HG02759 (cell line): ENCODE results near the gene EPHB4.
"Not testable (repeated sequence)": the region's sequence is repeated elsewhere in the genome, so short reads cannot be mapped to it uniquely, and the experiment has no call there.

Experiments
- ATAC-seq: cut with Tn5 transposase; IDR thresholded peaks from one replicate; pipeline ENCODE4 v1.9.1; 2021; ENCODE audit warnings: mild to moderate bottlenecking, moderate library complexity; ENCODE audit not compliant: unreplicated experiment

EPHB4 gene

GRCh38 chr7:100791881-100792666 lies 35.2 kb downstream of the EPHB4 start:
- no peak for ATAC-seq

DNA sequence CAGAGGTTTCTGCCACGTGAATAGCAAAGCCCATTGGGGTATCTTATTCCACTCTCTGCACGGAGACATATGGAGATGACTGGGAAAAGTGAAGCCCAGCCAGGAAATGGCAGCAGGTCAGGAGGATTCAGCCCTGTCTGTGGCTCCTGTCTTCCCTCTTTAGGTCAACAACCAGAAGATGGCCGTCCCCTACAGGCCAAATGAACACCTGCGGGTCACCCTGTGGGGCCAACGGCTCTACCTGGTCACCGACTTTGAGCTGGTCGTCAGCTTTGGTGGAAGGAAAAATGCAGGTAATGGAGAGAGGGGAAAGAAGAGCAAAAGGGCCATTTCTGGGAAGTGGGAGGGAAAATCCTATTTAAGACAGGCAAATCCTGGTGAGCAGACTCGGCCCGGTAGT lies 38.3 kb downstream of the EPHB4 start:
- ATAC-seq, result no peak

- ATAC-seq, result no peak
Observed at GRCh38 chr7:100786323-100786722, 41.0 kb downstream of the EPHB4 start.

GRCh38 chr7:100785878-100786277 lies 41.4 kb downstream of the EPHB4 start:
- no peak for ATAC-seq

- ATAC-seq, result no peak
Observed at GRCh38 chr7:100783804-100784203, 43.5 kb downstream of the EPHB4 start.

DNA sequence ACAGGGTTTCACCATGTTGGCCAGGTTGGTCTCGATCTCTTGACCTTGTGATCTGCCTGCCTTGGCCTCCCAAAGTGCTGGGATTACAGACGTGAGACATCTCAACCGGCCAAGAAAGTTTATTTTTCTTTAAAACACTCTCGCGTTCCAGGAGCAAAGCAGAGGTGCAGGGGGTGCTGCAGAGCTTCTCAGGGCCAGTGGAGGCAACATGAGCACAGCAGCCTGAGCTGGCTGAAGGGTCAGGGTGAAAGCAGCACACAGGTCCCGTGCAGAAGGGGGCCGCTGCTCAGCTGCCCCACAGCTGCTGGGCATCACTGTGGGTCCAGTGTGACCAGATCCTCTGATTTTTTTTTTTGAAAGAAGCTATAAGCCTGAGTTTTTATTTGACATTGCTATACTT lies 46.1 kb downstream of the EPHB4 start:
- no peak for ATAC-seq

GRCh38 chr7:100779359-100779758 lies 48.0 kb downstream of the EPHB4 start:
- no peak for ATAC-seq

DNA sequence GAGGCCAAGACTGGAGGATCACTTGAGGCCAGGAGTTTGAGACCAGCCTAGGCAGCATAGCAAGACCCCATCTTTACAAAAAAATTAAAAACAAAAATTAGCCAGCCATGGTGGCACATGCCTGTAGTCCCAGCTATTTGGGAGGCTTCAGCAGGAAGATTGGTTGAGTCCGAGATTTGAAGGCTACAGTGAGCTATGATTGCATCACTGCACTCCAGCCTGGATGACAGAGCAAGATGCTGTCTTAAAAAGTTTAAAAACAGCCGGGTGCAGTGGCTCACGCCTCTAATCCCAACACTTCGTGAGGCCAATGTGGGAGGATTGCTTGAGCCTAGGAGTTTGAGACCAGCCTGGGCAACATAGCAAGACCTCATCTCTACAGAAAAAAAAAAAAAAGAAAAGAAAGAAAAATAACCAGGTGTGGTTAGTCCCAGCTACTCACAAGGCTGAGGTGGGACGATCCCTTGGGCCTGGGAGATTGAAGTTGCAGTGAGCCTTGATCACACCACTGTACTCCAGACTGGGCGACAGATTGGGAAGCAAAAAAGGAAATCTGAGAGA lies 49.2 kb downstream of the EPHB4 start:
- ATAC-seq, result no peak

DNA sequence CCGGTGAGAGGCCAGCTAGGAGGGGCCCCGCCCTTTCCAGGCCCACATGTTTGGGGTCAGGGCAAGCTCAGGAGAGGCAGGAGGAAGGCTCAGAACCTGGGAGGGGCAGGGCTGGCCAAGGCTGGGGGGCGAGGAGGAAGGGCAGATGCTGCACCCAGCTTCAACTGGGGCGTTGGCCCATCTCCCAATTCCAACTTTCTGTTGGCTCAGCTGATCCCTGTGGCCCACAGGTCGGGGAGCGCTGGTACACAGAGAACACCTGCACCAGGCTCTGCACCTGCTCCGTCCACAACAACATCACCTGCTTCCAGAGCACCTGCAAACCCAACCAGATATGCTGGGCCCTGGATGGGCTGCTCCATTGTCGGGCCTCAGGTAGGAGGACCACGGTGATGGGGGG lies 53.8 kb downstream of the EPHB4 start:
- ATAC-seq, result no peak

- ATAC-seq, result no peak
Observed at GRCh38 chr7:100768784-100769183, 58.5 kb downstream of the EPHB4 start.

- no peak for ATAC-seq
Observed at GRCh38 chr7:100765250-100765649, 62.1 kb downstream of the EPHB4 start.

DNA sequence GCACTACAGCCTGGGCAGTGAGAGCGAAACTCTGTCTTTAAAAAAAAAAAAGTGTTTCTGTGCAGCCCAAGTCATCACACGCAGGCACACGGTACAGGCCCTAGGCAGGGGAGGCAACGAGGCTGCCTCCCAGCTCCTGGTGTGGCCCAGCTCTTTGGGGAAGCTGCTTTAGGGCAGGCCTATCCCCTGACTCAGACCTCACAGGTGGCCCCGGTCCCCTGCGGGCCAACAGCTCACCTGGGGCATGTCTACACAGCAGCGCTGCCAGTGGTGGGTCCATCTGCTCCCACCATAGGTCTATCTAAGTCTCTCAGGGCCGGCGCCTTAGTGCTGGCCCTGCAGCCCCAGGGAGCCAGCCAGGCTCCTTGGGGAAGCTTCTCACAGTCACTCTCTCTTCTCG lies 62.5 kb downstream of the EPHB4 start:
- ATAC-seq, result no peak

GRCh38 chr7:100763556-100764140 lies 63.7 kb downstream of the EPHB4 start:
- no peak for ATAC-seq

DNA sequence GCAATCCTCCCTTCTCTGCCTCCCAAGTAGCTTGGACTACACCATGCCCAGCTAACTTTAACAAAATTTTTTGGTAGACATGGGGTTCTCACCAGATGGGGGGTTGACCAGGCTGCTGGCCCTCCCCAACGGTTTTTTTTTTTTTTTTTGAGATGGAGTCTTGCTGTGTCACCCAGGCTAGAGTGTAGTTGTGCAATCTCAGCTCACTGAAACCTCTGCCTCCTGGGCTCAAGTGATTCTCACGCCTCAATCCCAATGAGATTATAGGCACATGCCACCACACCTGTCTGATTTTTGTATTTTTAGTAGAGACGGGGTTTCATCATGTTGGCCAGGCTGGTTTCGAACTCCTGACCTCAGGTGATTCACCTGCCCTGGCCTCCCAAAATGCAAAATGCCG lies 64.5 kb downstream of the EPHB4 start:
- not testable (repeated sequence) for ATAC-seq

- ATAC-seq, result no peak
Observed at GRCh38 chr7:100759357-100760171, 67.8 kb downstream of the EPHB4 start.

DNA sequence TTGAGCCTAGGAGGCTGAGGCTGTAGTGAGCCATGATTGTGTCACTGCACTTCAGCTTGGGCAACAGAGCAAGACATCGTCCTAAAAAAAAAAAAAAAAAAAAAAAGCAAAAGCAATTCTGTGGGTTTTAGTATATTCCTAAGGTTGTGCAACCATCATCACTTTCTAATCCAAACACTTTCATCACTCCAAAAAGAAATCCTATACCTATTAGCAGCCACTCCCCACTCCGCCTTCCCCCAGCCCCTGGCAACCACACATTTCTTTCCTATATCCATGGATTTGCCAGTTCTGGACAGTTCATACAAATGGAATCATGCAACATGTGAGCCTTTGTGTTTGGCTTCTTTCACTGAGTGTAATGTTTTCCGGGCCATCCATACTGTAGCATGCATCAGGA lies 73.6 kb downstream of the EPHB4 start:
- ATAC-seq, result no peak

- no peak for ATAC-seq
Observed at GRCh38 chr7:100752994-100753393, 74.3 kb downstream of the EPHB4 start.
